ENCODE measurements around the gene LGALS9C.
"Not testable (repeated sequence)": the region's sequence is repeated elsewhere in the genome, so short reads cannot be mapped to it uniquely, and the experiment has no call there.

- not testable (repeated sequence) for TF ChIP-seq CTCF, POLR2A (IDR thresholded peaks at IDR 0.05)
Observed at GRCh38 chr17:18442093-18442492, 34.5 kb upstream of the LGALS9C start.

All from body of pancreas (tissue), 4 donors.